Fibroblast of mammary gland (primary cell): ENCODE data around the gene USP35.

Experiments
- DNase-seq: peaks from one replicate; pipeline ENCODE4 v3.0.0-alpha.2; 2010; ENCODE audit warnings: low read depth
- H3K4me3 ChIP-seq: 2 replicates; pipeline ENCODE4 v1.5.1; 2011; ENCODE audit warnings: low read depth, mild to moderate bottlenecking, low read length, moderate library complexity; ENCODE audit not compliant: control insufficient read depth
- TF ChIP-seq, protein P1 (sequence below): conservative IDR thresholded peaks from 2 replicates; pipeline ENCODE4 v1.5.1; 2011; ENCODE audit warnings: low read depth, low read length, inconsistent platforms; ENCODE audit not compliant: control insufficient read depth, insufficient read depth

USP35 gene

DNA sequence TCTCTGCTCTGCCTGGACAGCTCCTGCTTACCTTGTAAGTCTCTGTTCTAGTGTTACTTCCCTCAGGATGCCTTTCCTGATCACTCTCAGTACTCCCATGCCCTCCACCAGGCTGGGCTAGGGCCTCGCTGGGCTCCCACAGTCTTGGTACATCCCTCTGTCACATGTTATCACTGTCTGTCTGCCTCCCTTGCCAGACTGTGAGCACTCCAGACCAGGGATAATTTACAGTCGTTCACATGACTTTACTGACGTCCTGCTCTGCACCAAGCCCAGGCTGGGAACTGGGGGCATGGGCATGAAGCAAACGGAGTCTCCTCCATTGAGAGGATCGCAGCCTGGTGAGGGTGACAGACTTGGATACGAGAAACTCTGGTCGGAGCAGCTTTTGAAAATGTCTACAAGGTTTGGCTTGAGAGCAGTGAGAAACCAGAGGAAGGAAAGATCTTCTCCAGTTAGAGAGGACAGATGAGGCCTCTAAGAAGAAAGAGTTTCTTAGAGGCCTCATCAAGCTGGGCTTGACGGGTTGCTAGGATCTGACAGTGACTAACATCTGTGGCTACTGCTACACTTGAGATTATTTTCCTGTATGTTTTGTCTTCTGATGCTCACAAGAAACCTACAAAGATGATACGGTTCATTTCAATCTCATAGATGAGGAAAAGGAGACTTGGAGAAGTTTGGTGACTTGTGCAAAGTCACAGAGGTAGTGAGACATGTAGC is 12.5 kb downstream of the USP35 start:
- TF ChIP-seq, protein P1, sequence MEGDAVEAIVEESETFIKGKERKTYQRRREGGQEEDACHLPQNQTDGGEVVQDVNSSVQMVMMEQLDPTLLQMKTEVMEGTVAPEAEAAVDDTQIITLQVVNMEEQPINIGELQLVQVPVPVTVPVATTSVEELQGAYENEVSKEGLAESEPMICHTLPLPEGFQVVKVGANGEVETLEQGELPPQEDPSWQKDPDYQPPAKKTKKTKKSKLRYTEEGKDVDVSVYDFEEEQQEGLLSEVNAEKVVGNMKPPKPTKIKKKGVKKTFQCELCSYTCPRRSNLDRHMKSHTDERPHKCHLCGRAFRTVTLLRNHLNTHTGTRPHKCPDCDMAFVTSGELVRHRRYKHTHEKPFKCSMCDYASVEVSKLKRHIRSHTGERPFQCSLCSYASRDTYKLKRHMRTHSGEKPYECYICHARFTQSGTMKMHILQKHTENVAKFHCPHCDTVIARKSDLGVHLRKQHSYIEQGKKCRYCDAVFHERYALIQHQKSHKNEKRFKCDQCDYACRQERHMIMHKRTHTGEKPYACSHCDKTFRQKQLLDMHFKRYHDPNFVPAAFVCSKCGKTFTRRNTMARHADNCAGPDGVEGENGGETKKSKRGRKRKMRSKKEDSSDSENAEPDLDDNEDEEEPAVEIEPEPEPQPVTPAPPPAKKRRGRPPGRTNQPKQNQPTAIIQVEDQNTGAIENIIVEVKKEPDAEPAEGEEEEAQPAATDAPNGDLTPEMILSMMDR: no peak
- H3K4me3 ChIP-seq: no peak overlapping the region
- no peak for DNase-seq

DNA sequence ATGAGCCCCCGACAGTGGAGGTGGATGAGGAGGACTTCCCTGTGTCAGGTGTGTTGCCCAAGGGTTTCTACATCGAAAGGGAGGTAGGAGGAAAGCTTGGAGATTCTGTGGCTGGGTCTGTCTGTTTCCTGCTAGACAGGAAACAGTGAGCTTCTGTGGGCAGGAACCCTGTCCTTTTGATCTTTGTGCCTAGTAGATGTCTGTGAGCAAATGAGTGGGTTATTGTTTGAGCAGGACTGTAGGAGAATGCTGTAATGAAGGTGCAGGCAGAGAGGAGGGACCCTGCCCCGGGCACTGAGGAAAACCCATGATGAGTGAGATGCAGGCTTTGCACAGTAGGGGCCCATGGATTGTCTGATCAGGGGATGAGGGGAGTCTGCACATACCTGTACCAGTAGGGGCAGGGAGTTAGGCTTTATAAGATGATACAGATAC is 14.0 kb downstream of the USP35 start:
- no peak for DNase-seq
- TF ChIP-seq, protein P1: no peak
- H3K4me3 ChIP-seq: no peak overlapping the region

DNA sequence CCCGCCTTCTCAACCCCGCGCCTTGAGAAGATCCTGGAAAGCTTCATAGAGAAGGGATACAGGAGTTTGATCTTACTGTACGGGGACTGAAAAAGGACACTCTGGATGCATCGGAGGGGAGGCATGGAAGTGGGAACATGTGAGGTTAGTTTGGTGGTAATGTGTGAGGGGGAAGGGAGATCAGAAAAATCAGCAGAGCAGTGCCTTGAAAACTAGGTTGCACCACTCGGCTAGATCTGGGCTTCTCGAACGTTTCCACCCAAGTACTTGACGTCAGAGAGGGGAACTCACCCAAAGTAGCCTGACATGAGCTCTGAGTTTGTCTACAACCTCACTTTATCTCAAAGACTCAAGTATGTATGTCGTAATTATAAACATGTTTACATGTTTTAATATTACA is 14.5 kb downstream of the USP35 start:
- DNase-seq: no peak
- TF ChIP-seq, protein P1: no peak
- H3K4me3 ChIP-seq: no peak overlapping the region

DNA sequence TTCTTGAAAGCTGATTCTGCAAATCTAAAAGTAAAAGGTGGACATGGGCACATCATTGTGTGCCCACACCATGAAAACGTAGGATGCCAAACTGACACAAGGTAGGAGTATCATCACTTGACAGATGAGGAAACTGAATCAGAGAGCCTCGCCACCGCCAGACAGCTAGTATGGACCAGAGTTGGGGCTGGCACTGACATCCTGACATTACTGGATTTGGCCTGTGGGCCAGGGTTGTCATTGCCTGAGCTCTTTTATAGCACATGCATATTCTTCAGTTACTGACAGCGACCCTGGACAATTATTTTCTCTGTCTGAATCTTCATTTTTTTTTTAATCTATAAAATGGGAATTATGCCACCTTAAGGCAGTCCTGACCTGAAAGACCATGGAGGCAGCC is 16.5 kb downstream of the USP35 start:
- no peak for DNase-seq
- TF ChIP-seq, protein P1: no peak
- H3K4me3 ChIP-seq: no peak overlapping the region

DNA sequence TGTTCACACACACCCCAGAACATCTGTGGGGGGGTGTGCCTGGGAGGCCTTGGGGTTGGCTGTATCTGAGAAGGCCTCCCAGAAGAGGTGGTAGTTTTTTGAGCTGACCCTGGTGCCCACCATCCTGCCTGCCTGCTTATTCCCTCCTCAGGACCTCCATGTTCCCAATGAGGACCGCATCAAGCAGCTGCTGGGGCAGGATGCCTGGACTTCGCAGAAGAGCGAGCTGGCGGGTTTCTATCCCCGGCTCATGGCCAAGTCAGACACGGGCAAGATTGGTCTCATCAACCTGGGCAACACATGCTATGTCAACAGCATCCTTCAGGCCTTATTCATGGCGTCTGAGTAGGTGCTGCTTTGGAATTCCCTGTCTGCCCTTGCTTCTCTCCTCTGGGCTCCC is 17.0 kb downstream of the USP35 start:
- TF ChIP-seq, protein P1: no peak

DNA sequence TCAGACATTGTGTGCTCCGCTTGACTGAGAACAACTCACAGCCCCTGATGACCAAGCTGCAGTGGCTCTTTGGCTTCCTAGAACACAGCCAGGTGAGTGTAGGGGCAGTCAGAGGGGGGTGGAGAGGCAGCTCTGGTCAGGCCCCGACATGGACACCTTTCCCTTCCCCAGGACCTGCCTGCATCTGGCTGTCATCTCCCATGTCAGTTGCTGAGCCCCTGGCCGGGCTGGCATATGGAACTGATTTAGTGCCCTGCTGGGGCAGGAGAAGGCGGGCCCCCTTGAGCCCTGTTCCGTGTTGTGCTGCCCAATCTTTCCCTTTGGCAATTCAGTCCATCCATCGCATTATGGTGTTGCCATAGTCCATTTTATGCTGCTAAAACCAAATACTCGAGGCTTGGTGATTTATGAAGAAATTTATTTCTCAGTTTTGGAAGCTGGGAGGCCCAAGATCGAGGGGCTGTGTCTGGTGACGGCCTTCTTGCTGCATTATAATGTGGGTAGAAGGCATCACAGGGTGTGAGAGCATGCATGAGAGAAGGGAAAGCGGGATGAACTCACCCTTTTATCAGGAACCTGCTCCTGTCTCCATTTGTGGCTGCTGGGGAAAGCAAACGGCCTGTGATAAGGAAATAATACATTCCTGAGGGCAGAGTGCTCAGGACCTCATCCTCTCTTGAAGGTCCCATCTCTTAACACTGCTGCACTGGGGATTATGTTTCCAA is 19.0 kb downstream of the USP35 start:
- no peak overlapping the region for H3K4me3 ChIP-seq
- TF ChIP-seq, protein P1: no peak
- no peak for DNase-seq

More for the DNA sequence above, 17.0 kb downstream of the USP35 start:
- no peak for DNase-seq
- no peak overlapping the region for H3K4me3 ChIP-seq
